Fibroblast of mammary gland (primary cell): ENCODE results near the gene GGT6.
"Not testable (repeated sequence)": the region's sequence is repeated elsewhere in the genome, so short reads cannot be mapped to it uniquely, and the experiment has no call there.

Experiments
- DNase-seq: peaks from one replicate; pipeline ENCODE4 v3.0.0-alpha.2; 2010; ENCODE audit warnings: low read depth
- H3K4me3 ChIP-seq: 2 replicates; pipeline ENCODE4 v1.5.1; 2011; ENCODE audit warnings: low read depth, mild to moderate bottlenecking, low read length, moderate library complexity; ENCODE audit not compliant: control insufficient read depth
- TF ChIP-seq, protein P1 (sequence below): conservative IDR thresholded peaks from 2 replicates; pipeline ENCODE4 v1.5.1; 2011; ENCODE audit warnings: low read depth, low read length, inconsistent platforms; ENCODE audit not compliant: control insufficient read depth, insufficient read depth

GGT6 gene

GRCh38 chr17:4597975-4598374 is 37.6 kb upstream of the GGT6 start:
- no peak for DNase-seq
- no peak overlapping the region for H3K4me3 ChIP-seq
- TF ChIP-seq, protein P1, sequence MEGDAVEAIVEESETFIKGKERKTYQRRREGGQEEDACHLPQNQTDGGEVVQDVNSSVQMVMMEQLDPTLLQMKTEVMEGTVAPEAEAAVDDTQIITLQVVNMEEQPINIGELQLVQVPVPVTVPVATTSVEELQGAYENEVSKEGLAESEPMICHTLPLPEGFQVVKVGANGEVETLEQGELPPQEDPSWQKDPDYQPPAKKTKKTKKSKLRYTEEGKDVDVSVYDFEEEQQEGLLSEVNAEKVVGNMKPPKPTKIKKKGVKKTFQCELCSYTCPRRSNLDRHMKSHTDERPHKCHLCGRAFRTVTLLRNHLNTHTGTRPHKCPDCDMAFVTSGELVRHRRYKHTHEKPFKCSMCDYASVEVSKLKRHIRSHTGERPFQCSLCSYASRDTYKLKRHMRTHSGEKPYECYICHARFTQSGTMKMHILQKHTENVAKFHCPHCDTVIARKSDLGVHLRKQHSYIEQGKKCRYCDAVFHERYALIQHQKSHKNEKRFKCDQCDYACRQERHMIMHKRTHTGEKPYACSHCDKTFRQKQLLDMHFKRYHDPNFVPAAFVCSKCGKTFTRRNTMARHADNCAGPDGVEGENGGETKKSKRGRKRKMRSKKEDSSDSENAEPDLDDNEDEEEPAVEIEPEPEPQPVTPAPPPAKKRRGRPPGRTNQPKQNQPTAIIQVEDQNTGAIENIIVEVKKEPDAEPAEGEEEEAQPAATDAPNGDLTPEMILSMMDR, result no peak

DNA sequence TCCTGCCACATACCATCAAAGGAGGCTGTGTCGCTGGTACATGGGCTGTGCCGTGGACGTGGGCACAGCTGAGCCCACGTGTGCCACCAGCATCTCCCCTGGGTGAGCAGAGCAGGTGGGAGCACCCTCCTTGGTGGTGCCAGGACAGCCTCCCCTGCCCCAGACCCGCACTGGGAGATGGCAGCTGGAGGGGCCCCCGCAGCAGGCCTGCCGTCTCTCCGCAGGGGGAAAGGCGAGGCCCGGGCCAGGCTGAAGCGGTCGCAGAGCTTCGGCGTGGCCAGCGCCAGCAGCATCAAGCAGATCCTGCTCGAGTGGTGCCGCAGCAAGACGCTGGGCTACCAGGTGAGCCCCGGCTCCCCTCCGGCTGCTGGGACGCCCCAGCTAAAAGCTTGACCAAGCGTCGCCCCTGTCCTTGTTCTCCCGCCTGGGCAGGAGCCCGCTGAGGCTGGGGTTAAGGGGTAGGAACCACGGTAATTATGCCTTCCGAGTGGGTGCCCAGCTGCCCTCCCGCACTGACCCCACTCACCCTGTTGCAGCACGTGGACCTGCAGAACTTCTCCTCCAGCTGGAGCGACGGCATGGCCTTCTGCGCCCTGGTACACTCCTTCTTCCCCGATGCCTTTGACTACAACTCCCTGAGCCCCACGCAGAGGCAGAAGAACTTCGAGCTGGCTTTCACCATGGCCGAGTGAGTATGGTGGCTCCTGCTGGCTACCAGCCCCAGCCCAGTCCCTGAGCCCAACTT is 36.4 kb upstream of the GGT6 start:
- TF ChIP-seq, protein P1, result no peak
- H3K4me3 ChIP-seq, result no peak overlapping the region
- no peak for DNase-seq

DNA sequence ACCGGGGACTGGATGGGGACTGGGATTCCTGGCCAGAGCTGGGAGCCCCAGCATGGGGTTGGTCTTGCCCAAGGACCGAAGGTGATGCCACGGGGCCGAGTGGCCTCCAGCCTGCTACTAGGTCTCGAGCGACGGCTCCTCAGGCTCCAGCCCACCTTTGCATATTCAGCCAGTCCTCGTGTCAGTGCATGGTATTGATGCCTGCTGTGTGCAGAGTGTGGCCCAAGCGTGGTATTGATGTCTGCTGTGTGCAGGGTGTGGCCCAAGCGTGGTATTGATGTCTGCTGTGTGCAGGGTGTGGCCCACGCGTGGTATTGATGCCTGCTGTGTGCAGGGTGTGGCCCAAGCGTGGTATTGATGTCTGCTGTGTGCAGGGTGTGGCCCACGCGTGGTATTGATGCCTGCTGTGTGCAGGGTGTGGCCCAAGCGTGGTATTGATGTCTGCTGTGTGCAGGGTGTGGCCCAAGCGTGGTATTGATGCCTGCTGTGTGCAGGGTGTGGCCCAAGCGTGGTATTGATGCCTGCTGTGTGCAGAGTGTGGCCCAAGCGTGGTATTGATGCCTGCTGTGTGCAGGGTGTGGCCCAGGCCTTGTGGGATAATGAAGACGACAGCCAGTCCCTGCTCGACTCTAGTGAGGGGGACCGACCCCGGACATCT is 35.4 kb upstream of the GGT6 start:
- DNase-seq, H3K4me3 ChIP-seq: not testable (repeated sequence)

DNA sequence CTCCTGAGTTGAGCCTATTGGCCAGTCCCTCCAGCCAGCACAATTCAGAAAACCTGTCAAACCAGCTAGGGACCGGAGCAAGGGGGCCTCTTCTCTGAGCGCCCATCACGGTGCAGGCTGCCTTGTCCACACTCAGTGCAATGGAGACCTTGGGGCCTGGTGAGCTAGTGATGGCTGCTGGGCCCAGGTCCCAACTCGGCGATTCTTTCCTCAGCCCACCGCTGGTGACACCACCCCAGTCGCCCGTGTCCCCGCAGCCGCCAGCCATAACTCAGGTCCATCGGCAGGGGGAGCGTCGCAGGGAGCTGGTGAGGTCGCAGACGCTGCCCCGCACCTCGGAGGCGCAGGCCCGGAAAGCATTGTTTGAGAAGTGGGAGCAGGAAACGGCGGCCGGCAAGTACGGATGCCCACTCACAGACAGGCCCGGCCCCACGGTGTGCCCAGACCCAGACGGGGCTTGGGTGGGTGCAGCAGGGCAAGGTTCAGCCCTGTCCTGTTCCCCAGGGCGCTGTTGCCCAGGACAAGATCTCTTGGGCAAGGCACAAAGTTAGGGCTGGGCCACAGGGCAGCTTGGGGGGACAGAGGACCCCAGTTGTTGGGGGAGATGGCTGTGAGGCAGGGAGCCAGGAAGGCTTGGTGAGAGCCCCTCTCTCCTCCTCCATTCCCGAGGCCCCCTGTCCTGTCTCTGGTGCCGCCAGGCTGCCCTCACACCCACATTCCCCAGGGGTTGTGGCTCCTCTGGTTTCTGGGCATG is 34.7 kb upstream of the GGT6 start:
- no peak for DNase-seq
- TF ChIP-seq, protein P1, result no peak

DNA sequence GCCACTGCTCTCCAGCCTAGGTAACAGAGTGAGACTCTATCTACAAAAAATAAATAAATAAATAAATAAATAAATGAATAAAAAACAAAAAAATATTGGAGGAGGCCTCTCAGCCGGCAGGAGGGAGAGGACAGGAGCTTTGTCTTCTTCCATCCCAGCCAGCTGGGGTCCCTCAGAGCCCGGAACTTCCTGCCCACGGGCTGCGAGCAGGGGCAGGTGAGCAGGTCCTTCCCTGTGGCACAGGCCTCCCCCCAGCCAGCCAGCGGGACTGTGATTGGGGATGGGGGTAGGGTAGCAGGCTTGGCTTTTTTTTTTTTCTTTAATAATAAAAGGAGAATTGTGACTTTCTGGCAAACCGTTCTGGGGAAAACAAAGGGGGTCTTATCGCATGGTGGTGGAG is 34.0 kb upstream of the GGT6 start:
- H3K4me3 ChIP-seq, result no peak overlapping the region
- DNase-seq, result no peak
- TF ChIP-seq, protein P1, result no peak

More for the DNA sequence above, 34.7 kb upstream of the GGT6 start:
- no peak overlapping the region for H3K4me3 ChIP-seq

GRCh38 chr17:4593021-4593421 is 32.6 kb upstream of the GGT6 start:
- DNase-seq, result no peak
- H3K4me3 ChIP-seq, result no peak overlapping the region
- TF ChIP-seq, protein P1, result no peak
